Measurements from ENCODE around the gene ABHD8. TPM values are rescaled to one million over a fixed set of nuclear protein-coding genes. Genes with fewer than 3 reads are reported as not detected.

The ABHD8 gene
- total and polyA plus RNA-seq, 2 of the 13 experiments (the other 11 are each of a cell fraction or from before 2014, with no cell fraction given) = 6.3 to 7.2 TPM

DNA sequence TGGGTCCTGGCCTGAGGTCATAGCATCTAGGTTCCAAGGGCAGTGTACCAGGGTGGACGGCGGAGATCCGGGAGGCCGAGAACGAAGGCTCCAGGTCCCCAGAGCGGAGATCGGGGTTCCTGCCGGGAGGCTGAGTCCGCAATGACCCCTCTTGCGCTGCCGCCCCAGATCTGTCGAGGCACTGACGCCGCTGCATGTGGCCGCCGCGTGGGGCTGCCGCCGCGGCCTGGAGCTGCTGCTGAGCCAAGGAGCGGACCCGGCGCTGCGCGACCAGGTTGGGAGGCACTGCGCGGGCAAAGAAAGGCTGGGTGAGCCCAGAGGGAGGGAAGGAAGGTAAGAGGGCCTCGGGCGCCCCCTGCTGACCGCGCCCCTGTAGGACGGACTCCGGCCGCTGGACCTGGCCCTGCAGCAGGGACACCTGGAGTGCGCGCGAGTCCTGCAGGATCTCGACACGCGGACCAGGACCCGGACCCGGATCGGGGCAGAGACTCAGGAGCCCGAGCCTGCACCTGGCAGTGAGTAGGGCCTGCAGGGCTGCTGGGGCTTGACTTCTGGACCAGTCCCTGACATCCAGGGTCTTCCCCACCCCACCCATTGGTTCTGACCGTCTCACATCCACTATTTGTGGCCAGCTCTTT lies 20.6 kb downstream of the ABHD8 start (continued):
- TF ChIP-seq, protein P1, sequence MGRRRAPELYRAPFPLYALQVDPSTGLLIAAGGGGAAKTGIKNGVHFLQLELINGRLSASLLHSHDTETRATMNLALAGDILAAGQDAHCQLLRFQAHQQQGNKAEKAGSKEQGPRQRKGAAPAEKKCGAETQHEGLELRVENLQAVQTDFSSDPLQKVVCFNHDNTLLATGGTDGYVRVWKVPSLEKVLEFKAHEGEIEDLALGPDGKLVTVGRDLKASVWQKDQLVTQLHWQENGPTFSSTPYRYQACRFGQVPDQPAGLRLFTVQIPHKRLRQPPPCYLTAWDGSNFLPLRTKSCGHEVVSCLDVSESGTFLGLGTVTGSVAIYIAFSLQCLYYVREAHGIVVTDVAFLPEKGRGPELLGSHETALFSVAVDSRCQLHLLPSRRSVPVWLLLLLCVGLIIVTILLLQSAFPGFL (CRISPR knock-in tag; IDR thresholded peaks at IDR 0.05) = no peak
- TF ChIP-seq HMGA1 (CRISPR knock-in tag; conservative IDR thresholded peaks at IDR 0.05) = no peak
- TF ChIP-seq ZNF496 (CRISPR knock-in tag; IDR thresholded peaks at IDR 0.05; ENCODE audit: insufficient replicate concordance) = no peak
- TF ChIP-seq ZNF3 (CRISPR knock-in tag; IDR thresholded peaks at IDR 0.05) = no peak
- TF ChIP-seq AHR (CRISPR knock-in tag; IDR thresholded peaks at IDR 0.05) = no peak
- TF ChIP-seq GATAD2A (CRISPR knock-in tag; IDR thresholded peaks at IDR 0.05) = 0 out of 2 replicates have a peak, but pooled peaks have one; percentile 27
- no peak for TF ChIP-seq CENPX (CRISPR knock-in tag; IDR thresholded peaks at IDR 0.05)
- TF ChIP-seq POLR2AphosphoS5 (IDR thresholded peaks at IDR 0.05; ENCODE audit: low read depth, low read length) = no peak
- TF ChIP-seq ZNF430 (CRISPR knock-in tag; IDR thresholded peaks at IDR 0.05) = peak; percentile 49; the same call in 1 of the 2 replicates
- TF ChIP-seq FOXC1 (CRISPR knock-in tag; IDR thresholded peaks at IDR 0.05; ENCODE audit: borderline replicate concordance) = peak; percentile 83; the same call in 1 of the 2 replicates
- TF ChIP-seq SMYD3 (CRISPR knock-in tag; IDR thresholded peaks at IDR 0.05) = no peak
- TF ChIP-seq TFAP4 (IDR thresholded peaks at IDR 0.05; ENCODE audit: borderline replicate concordance, low read depth) = peak; percentile 38; the same call in 1 of the 2 replicates
- no peak for TF ChIP-seq MAFK (conservative IDR thresholded peaks at IDR 0.05 in 1 of 2, IDR thresholded peaks at IDR 0.05 in 1 of 2; ENCODE audit: low read length in 2 of 2)
- no peak for TF ChIP-seq NFE2 (CRISPR knock-in tag; IDR thresholded peaks at IDR 0.05)
- TF ChIP-seq, protein P2, sequence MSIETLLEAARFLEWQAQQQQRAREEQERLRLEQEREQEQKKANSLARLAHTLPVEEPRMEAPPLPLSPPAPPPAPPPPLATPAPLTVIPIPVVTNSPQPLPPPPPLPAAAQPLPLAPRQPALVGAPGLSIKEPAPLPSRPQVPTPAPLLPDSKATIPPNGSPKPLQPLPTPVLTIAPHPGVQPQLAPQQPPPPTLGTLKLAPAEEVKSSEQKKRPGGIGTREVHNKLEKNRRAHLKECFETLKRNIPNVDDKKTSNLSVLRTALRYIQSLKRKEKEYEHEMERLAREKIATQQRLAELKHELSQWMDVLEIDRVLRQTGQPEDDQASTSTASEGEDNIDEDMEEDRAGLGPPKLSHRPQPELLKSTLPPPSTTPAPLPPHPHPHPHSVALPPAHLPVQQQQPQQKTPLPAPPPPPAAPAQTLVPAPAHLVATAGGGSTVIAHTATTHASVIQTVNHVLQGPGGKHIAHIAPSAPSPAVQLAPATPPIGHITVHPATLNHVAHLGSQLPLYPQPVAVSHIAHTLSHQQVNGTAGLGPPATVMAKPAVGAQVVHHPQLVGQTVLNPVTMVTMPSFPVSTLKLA (IDR thresholded peaks at IDR 0.05) = no peak
- TF ChIP-seq ZNF331 (CRISPR knock-in tag; IDR thresholded peaks at IDR 0.05) = 0 out of 2 replicates have a peak, but pooled peaks have one; percentile 39
- no peak for TF ChIP-seq RBAK (CRISPR knock-in tag; IDR thresholded peaks at IDR 0.05)
- TF ChIP-seq ZNF709 (CRISPR knock-in tag; IDR thresholded peaks at IDR 0.05) = no peak; the same call in 1 of the 2 replicates
- TF ChIP-seq SNRNP70 (IDR thresholded peaks at IDR 0.05; ENCODE audit: low read depth, low read length) = no peak
- TF ChIP-seq ZSCAN5A (CRISPR knock-in tag; IDR thresholded peaks at IDR 0.05; ENCODE audit: borderline replicate concordance) = no peak
- TF ChIP-seq CEBPG (CRISPR knock-in tag; IDR thresholded peaks at IDR 0.05) = no peak; the same call in 1 of the 2 replicates
- peak; percentile 47; the same call in 1 of the 2 replicates for TF ChIP-seq MYC (CRISPR knock-in tag; IDR thresholded peaks at IDR 0.05; ENCODE audit: borderline replicate concordance)
- TF ChIP-seq SMC3 (IDR thresholded peaks at IDR 0.05; ENCODE audit: low read length) = peak; percentile 42; the same call in 1 of the 2 replicates
- TF ChIP-seq ADNP (CRISPR knock-in tag; IDR thresholded peaks at IDR 0.05) = no peak
- TF ChIP-seq, protein P3, sequence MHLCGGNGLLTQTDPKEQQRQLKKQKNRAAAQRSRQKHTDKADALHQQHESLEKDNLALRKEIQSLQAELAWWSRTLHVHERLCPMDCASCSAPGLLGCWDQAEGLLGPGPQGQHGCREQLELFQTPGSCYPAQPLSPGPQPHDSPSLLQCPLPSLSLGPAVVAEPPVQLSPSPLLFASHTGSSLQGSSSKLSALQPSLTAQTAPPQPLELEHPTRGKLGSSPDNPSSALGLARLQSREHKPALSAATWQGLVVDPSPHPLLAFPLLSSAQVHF (CRISPR knock-in tag; IDR thresholded peaks at IDR 0.05) = no peak
